ENCODE results near the gene TSPAN14. TPM values are rescaled to one million over a fixed set of nuclear protein-coding genes. Genes with fewer than 3 reads are reported as not detected.

The TSPAN14 gene
- total and polyA plus RNA-seq, 2 experiments from 2014 or later, result 65.9 to 104 TPM

DNA sequence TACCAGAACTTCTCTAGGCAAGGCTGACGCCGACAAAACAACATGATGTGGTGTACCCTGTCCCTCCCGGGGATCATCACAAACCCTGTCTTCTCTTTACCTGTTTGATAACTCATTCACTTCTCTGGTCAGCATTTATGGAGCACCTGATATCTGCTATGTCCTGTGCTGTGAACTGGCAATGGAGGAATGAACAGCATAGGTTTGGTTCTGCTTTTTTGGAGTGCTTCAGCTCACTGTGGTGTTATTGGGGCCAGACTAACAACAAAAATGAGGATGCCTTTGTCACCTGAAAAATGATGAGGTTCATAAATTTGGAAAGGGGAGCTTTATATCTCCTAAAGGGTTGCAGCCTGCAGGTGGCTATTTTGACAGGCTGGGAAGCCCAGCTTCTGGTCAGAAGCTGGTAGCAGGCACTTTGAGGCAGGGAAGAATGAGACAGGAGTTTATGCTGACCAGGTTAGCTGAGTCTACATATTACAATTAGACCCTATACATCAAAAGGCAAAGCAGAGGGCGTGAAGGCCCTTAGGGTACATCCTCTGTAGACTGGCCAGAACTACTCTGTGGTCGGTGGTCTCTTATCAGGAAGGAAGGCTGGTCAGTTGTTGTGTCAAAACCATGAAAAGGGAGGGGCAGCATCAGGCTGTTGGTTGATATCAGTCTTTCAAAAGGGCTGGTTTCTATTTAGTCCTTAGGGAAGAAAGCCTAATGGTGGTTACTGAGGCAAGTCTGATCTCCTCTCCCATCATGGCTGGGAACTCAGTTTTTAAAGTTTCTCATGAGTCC, 125.9 kb downstream of the TSPAN14 start:
- Histone ChIP-seq H4K20me1 (ENCODE audit: insufficient read depth, poor library complexity, severe bottlenecking) (no peaks in the 10 kb centered on the region), H3K36me3 (replicated peaks; ENCODE audit: insufficient read depth, low read depth) (no peaks in the 10 kb centered on the region), H3K4me1 (ENCODE audit: insufficient read depth) (peaks cover 4% of the 10 kb centered on the region), H3K4me3 (no peak overlapping the region), H3K27ac (no peak overlapping the region), H3K9me2 (replicated peaks; ENCODE audit: insufficient read depth) (no peaks in the 10 kb centered on the region), H2AFZ (no peak overlapping the region), H3K27me3 (no peaks in the 10 kb centered on the region), H3K9me3 (ENCODE audit: low read depth) (no peaks in the 10 kb centered on the region), H3K79me2 (no peaks in the 10 kb centered on the region), H3K4me2 (no peak overlapping the region)
- WGBS (ENCODE audit: low lambda C conversion rate, missing lambda C conversion rate), result 81% methylated on average over 5 of the region's 5 CpGs
- TF ChIP-seq EZH2phosphoT487 (IDR thresholded peaks at IDR 0.05; ENCODE audit: low read depth, severe bottlenecking, unreplicated experiment) (no peak), EZH2 (IDR thresholded peaks at IDR 0.05; ENCODE audit: borderline replicate concordance) (no peak)
- TF ChIP-seq, protein P1, sequence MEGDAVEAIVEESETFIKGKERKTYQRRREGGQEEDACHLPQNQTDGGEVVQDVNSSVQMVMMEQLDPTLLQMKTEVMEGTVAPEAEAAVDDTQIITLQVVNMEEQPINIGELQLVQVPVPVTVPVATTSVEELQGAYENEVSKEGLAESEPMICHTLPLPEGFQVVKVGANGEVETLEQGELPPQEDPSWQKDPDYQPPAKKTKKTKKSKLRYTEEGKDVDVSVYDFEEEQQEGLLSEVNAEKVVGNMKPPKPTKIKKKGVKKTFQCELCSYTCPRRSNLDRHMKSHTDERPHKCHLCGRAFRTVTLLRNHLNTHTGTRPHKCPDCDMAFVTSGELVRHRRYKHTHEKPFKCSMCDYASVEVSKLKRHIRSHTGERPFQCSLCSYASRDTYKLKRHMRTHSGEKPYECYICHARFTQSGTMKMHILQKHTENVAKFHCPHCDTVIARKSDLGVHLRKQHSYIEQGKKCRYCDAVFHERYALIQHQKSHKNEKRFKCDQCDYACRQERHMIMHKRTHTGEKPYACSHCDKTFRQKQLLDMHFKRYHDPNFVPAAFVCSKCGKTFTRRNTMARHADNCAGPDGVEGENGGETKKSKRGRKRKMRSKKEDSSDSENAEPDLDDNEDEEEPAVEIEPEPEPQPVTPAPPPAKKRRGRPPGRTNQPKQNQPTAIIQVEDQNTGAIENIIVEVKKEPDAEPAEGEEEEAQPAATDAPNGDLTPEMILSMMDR (IDR thresholded peaks at IDR 0.05; ENCODE audit: poor library complexity), result no peak
- no peak for DNase-seq (ENCODE audit: low spot score)

DNA sequence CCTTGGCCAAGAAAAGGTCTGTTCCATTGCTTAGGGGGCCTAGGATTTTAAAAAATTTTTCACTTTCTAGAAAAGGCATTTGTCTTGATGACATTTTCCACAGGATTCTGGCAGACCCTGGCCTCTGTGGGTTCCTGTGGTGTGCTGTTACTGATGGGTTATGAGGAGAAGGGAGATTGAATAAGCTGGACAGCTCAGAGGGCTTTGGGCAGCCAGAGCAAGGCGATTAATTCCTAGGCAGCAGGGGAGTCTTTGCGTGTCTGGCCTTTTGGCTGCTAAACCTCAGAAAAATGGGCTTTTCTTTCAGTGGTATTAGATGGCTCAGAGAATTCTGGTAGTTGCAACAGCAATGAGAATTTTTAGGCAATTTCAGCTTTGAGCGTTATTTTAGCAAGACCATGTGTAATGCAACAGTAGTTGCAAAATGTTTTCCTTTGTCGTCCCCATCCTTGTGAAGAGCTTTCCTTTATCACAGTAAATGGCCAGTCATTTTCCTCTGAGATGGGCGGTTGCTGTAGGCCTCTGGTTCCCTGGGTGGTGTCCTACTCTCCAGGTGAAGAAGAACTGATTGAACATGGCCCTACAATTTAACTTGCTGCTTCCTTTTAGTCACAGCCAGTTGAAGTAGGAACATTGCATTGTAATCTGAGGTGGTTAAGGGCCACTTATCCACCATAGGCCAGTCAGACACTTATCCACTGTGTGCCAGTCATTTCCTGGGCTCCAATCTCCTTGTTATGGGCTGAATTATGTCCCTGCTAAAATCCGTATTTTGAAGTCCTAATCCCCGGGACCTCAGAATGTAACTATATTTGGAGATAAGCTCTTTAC, 126.7 kb downstream of the TSPAN14 start:
- no peaks in the 10 kb centered on the region for H3K36me3 ChIP-seq (replicated peaks; ENCODE audit: insufficient read depth, low read depth)
- H2AFZ ChIP-seq, result no peak overlapping the region
- no peaks in the 10 kb centered on the region for H3K9me2 ChIP-seq (replicated peaks; ENCODE audit: insufficient read depth)
- no peaks in the 10 kb centered on the region for H3K9me3 ChIP-seq (ENCODE audit: low read depth)
- TF ChIP-seq EZH2phosphoT487 (IDR thresholded peaks at IDR 0.05; ENCODE audit: low read depth, severe bottlenecking, unreplicated experiment) (no peak), EZH2 (IDR thresholded peaks at IDR 0.05; ENCODE audit: borderline replicate concordance) (no peak)
- TF ChIP-seq, protein P1 (IDR thresholded peaks at IDR 0.05; ENCODE audit: poor library complexity), result no peak
- H3K27ac ChIP-seq, result no peak overlapping the region
- no peak overlapping the region for H3K4me2 ChIP-seq
- H3K27me3 ChIP-seq, result no peaks in the 10 kb centered on the region
- DNase-seq (ENCODE audit: low spot score), result peak; percentile 18
- WGBS (ENCODE audit: low lambda C conversion rate, missing lambda C conversion rate), result 80% methylated on average over 7 of the region's 7 CpGs
- peaks cover 4% of the 10 kb centered on the region for H3K4me1 ChIP-seq (ENCODE audit: insufficient read depth)
- no peaks in the 10 kb centered on the region for H4K20me1 ChIP-seq (ENCODE audit: insufficient read depth, poor library complexity, severe bottlenecking)
- no peaks in the 10 kb centered on the region for H3K79me2 ChIP-seq
- no peak overlapping the region for H3K4me3 ChIP-seq

DNA sequence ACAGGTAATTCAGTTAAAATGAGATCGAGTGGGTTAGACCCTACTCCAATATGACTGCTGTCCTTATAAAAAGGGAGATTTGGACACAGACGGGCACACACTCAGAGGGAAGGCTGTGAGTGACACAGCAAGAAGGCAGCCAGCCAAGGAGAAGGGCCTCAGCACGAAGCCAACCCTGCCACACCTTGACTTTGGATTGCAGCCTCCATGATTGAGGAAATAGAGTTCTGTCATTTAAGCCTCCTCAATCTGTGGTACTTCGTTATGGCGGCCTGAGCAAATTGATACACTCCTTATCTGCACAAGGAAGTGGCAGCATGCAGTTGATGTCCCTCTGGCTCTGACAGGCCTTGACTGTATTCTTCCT, 127.3 kb downstream of the TSPAN14 start:
- no peaks in the 10 kb centered on the region for H3K79me2 ChIP-seq
- no peak overlapping the region for H2AFZ ChIP-seq
- H3K4me3 ChIP-seq, result no peak overlapping the region
- TF ChIP-seq, protein P1 (IDR thresholded peaks at IDR 0.05; ENCODE audit: poor library complexity), result no peak
- TF ChIP-seq EZH2phosphoT487 (IDR thresholded peaks at IDR 0.05; ENCODE audit: low read depth, severe bottlenecking, unreplicated experiment) (no peak), EZH2 (IDR thresholded peaks at IDR 0.05; ENCODE audit: borderline replicate concordance) (no peak)
- 92% methylated on average over 5 of the region's 5 CpGs for WGBS (ENCODE audit: low lambda C conversion rate, missing lambda C conversion rate)
- no peak overlapping the region for H3K4me2 ChIP-seq
- no peaks in the 10 kb centered on the region for H3K9me3 ChIP-seq (ENCODE audit: low read depth)
- no peaks in the 10 kb centered on the region for H3K36me3 ChIP-seq (replicated peaks; ENCODE audit: insufficient read depth, low read depth)
- H3K27ac ChIP-seq, result no peak overlapping the region
- no peaks in the 10 kb centered on the region for H4K20me1 ChIP-seq (ENCODE audit: insufficient read depth, poor library complexity, severe bottlenecking)
- H3K27me3 ChIP-seq, result no peaks in the 10 kb centered on the region
- peaks cover 4% of the 10 kb centered on the region for H3K4me1 ChIP-seq (ENCODE audit: insufficient read depth)
- DNase-seq (ENCODE audit: low spot score), result no peak
- no peaks in the 10 kb centered on the region for H3K9me2 ChIP-seq (replicated peaks; ENCODE audit: insufficient read depth)

Data from hepatocyte (in vitro differentiated cells).